Activated CD4-positive, CD25-positive, alpha-beta regulatory T cell treated with anti-CD3 and anti-CD28 coated beads, Interleukin-2, amount 50 U/mL, for 24 hours (primary cell): ENCODE measurements around the gene IL1RAPL2.
"Not testable (repeated sequence)": the region's sequence is repeated elsewhere in the genome, so short reads cannot be mapped to it uniquely, and the experiment has no call there.

Experiments
- ATAC-seq, 2 donors: fragments of 150-1000 bp; cut with Tn5 transposase; one replicate each; pipeline ENCODE4 v1.10.0; 2021; ENCODE audit warnings: mild to moderate bottlenecking in 1 of 2, moderate library complexity in 1 of 2

Gene IL1RAPL2

GRCh38 chrX:105190252-105190853 lies 624.4 kb downstream of the IL1RAPL2 start:
- ATAC-seq: no peak

- no peak for ATAC-seq
Measured at GRCh38 chrX:105191878-105192277, 625.9 kb downstream of the IL1RAPL2 start.

GRCh38 chrX:105209406-105209805 lies 643.4 kb downstream of the IL1RAPL2 start:
- no peak for ATAC-seq

- ATAC-seq: no peak
Measured at GRCh38 chrX:105210258-105210657, 644.3 kb downstream of the IL1RAPL2 start.

- ATAC-seq: no peak
Measured at GRCh38 chrX:105211066-105211575, 645.1 kb downstream of the IL1RAPL2 start.

GRCh38 chrX:105219454-105220401 lies 653.7 kb downstream of the IL1RAPL2 start:
- ATAC-seq: no peak

- ATAC-seq: no peak
Measured at GRCh38 chrX:105220636-105221035, 654.6 kb downstream of the IL1RAPL2 start, which contains the start of gene TEX13A. Gene TEX13A (minus strand): TSS chrX:105220694. CDS start chrX:105220397, 297 bp downstream.

- ATAC-seq: no peak
Measured at GRCh38 chrX:105221374-105221773, 655.4 kb downstream of the IL1RAPL2 start.

- ATAC-seq: no peak
Measured at GRCh38 chrX:105226499-105226898, 660.5 kb downstream of the IL1RAPL2 start.

GRCh38 chrX:105228602-105229001 lies 662.6 kb downstream of the IL1RAPL2 start:
- no peak for ATAC-seq

- ATAC-seq: no peak
Measured at GRCh38 chrX:105229146-105229545, 663.1 kb downstream of the IL1RAPL2 start.

GRCh38 chrX:105237407-105237806 lies 671.4 kb downstream of the IL1RAPL2 start:
- ATAC-seq: not testable (repeated sequence)

GRCh38 chrX:105241056-105241455 lies 675.1 kb downstream of the IL1RAPL2 start:
- no peak for ATAC-seq

GRCh38 chrX:105260291-105261043 lies 694.5 kb downstream of the IL1RAPL2 start:
- ATAC-seq: no peak

GRCh38 chrX:105263171-105263570 lies 697.2 kb downstream of the IL1RAPL2 start:
- ATAC-seq: no peak

- no peak for ATAC-seq
Measured at GRCh38 chrX:105263801-105264200, 697.8 kb downstream of the IL1RAPL2 start.

GRCh38 chrX:105265093-105265492 lies 699.1 kb downstream of the IL1RAPL2 start:
- no peak for ATAC-seq

- ATAC-seq: no peak
Measured at GRCh38 chrX:105266456-105266855, 700.5 kb downstream of the IL1RAPL2 start.

GRCh38 chrX:105267167-105267566 lies 701.2 kb downstream of the IL1RAPL2 start:
- no peak for ATAC-seq

GRCh38 chrX:105269386-105269785 lies 703.4 kb downstream of the IL1RAPL2 start:
- ATAC-seq: no peak

GRCh38 chrX:105273326-105273725 lies 707.3 kb downstream of the IL1RAPL2 start:
- ATAC-seq: no peak

- no peak for ATAC-seq
Measured at GRCh38 chrX:105274091-105274490, 708.1 kb downstream of the IL1RAPL2 start.

- no peak for ATAC-seq
Measured at GRCh38 chrX:105277132-105277531, 711.1 kb downstream of the IL1RAPL2 start.
